Astrocyte of the cerebellum (primary cell): Measurements from ENCODE around the gene PRPF19.

Experiments
- DNase-seq: peaks from one replicate; pipeline ENCODE4 v3.0.0-alpha.2; 2011; ENCODE audit warnings: low read depth
- H3K4me3 ChIP-seq: 2 replicates; pipeline ENCODE4 v1.5.1; 2011; ENCODE audit warnings: mild to moderate bottlenecking, low read depth, low read length, moderate library complexity
- in situ Hi-C: cut with HindIII; loops from 2 replicates; pipeline ENCODE4 v1.10.0; 2017; ENCODE audit warnings: low sequenced_read_pairs
- TF ChIP-seq, protein P1 (sequence below): IDR thresholded peaks from 2 replicates; pipeline ENCODE4 v1.5.1; 2012; ENCODE audit warnings: low read length, low read depth, moderate library complexity, mild to moderate bottlenecking; ENCODE audit errors: missing control alignments

The PRPF19 gene

DNA sequence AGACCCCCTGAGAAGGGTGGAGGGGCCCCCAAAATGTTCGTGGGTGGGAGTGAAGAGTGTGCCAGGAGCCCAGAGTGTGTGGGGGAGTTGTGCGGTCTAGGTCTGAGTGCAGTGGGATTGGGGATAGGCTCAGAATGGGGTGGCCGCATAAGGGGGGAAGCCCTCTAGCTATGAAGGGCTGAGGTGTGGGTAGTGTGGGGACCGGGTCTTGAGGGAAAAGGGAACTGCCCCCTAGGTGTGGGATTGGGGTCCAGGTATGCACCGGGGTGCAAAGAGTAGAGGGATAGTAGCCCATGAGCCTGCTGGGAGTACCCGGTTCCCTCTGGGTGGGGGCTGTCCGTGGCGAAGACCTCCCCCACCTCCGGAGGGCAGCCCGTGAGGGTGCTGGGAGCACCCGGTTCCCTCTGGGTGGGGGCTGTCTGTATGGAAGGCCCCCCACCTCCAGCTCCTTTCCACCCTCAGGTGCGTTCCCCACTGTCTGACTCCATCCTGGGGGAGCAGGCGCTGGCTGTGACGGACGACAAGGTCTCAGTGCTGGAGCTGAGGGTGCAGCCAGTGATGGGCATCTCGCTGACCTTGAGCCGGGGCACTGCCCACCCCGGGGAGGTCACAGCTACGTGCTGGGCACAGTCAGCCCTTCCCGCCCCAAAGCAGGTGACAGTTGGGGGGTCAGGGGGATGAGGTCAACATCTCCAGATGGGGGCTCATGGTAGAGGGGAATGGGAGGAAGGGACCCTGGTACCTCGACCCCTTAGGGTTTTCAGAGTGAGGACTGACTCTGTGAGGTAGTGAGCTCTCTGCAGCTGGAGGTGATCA lies 28.6 kb upstream of the PRPF19 start:
- DNase-seq: no peak
- H3K4me3 ChIP-seq: no peak overlapping the region
- in situ Hi-C loops: no loop called here
- TF ChIP-seq, protein P1, sequence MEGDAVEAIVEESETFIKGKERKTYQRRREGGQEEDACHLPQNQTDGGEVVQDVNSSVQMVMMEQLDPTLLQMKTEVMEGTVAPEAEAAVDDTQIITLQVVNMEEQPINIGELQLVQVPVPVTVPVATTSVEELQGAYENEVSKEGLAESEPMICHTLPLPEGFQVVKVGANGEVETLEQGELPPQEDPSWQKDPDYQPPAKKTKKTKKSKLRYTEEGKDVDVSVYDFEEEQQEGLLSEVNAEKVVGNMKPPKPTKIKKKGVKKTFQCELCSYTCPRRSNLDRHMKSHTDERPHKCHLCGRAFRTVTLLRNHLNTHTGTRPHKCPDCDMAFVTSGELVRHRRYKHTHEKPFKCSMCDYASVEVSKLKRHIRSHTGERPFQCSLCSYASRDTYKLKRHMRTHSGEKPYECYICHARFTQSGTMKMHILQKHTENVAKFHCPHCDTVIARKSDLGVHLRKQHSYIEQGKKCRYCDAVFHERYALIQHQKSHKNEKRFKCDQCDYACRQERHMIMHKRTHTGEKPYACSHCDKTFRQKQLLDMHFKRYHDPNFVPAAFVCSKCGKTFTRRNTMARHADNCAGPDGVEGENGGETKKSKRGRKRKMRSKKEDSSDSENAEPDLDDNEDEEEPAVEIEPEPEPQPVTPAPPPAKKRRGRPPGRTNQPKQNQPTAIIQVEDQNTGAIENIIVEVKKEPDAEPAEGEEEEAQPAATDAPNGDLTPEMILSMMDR: no peak

DNA sequence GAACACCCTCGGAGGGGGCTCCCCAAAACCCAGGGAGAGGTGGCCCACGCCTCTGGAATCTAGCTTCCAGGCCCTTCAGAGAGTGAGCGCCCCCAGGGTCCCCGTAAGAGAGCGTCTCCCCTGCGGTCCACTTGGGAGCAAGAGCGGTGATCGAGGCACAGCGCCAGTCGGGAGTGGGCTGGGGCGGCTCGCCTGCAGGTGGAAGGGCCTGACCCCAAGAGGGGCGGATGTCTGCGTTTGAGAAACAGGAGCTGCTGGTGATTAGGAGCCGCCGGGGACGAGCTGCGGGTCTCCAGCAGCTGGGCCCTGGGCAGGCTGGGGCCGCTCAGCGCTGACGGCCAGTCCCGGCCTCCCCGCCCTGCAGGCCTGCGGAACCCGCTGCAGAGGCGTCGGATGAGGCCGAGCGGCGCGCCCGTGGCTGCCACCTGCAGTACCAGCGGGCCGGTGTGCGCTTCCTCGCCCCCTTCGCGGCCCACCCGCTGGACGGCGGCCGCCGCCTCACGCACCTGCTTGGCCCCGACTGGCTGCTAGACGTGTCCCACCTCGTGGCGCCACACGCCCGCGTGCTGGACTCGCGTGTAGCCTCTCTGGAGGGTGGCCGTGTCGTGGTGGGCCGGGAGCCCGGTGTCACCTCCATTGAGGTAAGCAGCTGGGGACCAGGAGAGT lies 27.9 kb upstream of the PRPF19 start:
- in situ Hi-C loops: no loop called here
- no peak for DNase-seq
- no peak overlapping the region for H3K4me3 ChIP-seq
- TF ChIP-seq, protein P1: no peak

DNA sequence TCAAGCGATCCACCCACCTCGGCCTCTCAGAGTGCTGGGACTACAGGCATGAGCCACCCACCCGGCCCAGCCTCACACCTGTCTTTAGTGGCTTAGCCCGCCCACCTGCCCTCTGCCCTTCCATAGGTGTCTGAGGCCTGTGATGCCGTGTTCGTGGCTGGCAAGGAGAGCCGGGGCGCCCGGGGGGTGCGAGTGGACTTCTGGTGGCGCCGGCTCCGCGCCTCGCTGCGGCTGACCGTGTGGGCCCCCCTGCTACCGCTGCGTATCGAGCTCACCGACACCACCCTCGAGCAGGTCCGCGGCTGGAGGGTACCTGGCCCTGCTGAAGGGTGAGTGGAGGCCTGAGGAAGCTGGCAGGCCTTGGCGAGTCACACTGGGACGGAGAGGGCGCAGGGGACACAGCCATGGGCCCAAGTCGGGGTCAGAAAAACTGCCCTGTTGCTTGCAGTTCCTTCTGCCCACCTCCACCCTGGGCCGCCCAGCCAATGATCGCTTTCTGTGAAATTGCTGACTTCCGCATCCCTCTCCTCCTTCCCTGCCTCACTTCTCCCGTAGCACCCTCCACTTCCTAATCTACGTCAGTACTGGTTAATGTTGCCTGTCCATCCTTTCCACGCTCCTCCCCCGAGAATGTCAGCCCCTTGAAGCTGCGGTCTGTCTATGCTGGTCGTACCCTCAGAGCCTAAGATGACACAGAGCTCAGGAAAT lies 27.2 kb upstream of the PRPF19 start:
- DNase-seq: no peak
- H3K4me3 ChIP-seq: no peak overlapping the region
- TF ChIP-seq, protein P1: no peak
- in situ Hi-C loops: no loop called here

DNA sequence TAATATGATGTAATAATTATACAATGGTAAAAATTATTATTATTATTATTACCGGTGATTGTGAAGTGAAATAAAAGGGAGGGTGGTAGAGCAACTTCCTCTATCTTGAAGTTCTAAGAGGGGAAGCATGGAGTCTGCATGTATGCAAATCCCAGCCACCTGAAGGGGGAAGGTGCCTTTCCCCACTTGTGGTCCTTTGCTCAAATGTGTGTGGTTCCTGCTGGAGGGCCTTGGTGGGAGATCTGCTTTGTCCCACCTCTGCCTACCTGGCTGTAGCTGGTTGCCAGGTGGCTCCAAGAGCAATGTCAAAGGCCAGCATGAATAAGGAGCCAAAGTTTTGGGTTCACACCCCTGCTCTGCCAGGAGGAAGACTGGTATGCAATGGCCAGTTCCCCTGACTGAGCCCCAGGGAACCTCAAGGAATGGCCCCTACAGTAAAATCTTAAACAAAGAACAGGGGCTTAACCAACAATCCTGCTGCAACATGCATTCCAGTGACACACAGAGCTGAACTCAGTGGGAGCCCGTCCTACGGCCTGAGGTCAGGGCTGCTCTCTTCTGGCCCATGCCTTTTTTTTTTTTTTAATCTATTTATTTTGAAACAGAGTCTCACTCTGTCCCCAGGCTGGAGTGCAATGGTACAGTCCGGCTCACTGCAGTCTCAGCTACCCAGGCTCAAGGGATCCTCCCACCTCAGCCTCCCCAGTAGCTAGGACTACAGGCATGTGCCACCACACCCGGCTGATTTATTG lies 26.4 kb upstream of the PRPF19 start:
- in situ Hi-C loops: no loop called here
- TF ChIP-seq, protein P1: no peak
- no peak overlapping the region for H3K4me3 ChIP-seq
- no peak for DNase-seq

DNA sequence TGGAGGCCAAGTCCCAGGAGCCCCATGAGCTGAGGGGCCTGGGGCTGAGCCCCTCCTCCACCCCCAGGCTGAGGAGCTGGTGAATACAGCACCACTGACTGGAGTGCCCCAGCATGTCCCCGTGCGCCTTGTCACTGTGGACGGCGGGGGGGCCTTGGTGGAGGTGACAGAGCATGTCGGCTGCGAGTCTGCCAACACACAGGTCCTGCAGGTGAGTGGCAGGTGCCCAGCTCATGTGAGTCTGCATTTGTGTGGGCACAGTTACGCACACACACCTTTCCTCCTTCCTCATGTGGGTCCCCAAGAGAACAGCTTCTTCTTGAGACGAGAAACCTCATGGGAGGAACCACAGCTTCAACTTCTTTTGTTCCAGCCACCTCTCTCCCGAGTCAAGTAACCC lies 25.5 kb upstream of the PRPF19 start:
- no peak for DNase-seq
- in situ Hi-C loops: no loop called here
- TF ChIP-seq, protein P1: no peak
- H3K4me3 ChIP-seq: no peak overlapping the region

DNA sequence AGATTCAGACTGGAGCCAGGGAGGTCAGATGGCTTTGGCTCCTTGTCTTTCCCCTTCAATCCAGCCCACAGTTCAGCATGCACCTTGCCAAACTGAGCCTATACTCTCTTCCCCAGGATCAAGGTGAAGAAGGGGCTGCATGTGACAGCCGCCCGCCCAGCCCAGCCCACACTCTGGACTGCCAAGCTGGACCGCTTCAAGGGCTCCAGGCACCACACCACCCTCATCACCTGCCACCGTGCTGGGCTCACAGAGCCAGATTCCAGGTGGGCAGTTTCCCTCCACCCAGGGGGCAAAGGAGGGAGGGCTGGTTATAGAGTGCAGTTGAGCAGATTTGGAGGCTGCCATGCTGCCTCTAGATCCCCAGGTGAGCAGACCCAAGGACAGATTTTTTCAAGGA lies 24.0 kb upstream of the PRPF19 start:
- no peak for DNase-seq
- H3K4me3 ChIP-seq: no peak overlapping the region
- in situ Hi-C loops: no loop called here
- TF ChIP-seq, protein P1: no peak
